Measurements from ENCODE around the gene CLIP2. TPM values are rescaled to one million over a fixed set of nuclear protein-coding genes. Genes with fewer than 3 reads are reported as not detected.

Gene CLIP2
- total RNA-seq, 2 donors from 2014 or later, result 50.7 to 52.9 TPM

DNA sequence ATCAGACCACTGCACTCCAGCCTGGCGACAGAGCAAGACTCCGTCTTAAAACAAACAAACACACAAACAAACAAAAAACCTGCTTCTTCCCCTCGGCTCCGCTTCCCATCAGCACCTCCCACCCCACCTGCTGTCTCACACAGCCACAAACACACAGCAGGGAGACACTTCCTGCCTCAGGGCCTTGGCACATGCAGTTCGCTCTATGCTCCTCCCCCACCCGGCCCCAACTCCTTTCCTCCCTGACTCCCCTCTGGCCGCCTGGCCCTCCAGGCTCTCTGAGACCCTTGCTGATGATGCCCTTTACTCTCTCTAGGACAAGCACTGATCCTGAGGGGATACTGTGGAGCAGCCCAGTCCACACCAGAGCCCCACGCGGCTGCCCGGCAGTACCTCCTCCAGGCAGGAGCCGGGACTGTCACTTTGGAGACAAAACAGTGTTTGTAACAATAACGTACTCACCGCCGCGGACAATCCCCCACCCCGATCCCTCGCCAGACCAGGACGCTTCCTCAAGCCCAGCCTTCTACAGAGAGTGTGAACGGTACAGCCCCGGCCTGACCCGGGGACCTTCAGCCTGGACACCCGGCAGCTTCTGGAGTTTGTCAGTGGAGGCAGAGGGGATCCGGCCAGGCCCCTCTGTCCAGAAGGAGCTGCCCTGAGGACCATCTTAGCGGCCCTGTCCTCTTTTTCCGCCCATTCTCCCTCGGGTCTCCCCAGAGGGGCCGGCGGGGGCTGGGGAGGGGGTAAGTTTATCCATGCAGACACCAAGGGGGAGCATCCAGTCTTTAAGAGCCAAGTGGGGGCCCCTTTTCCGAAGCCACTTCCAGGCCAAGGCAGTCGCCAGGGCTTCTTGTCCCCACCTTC lies 114.5 kb downstream of the CLIP2 start:
- DNase-seq (ENCODE audit: low spot score) (no peak), ATAC-seq (ENCODE audit: insufficient number of reproducible peaks, low FRiP score, low read depth) (no peak)
- H3K27ac ChIP-seq, result no peak overlapping the region
- H3K4me3 ChIP-seq, result no peak overlapping the region
- no peaks in the 10 kb centered on the region for H3K4me1 ChIP-seq (ENCODE audit: control insufficient read depth in 1 of 2, low read depth in 2 of 2)
- peaks cover 25% of the 10 kb centered on the region for H3K36me3 ChIP-seq
- TF ChIP-seq CTCF (IDR thresholded peaks at IDR 0.05), result no peak
- H3K9me3 ChIP-seq, result no peaks in the 10 kb centered on the region
- H3K27me3 ChIP-seq (replicated peaks; ENCODE audit: insufficient read depth), result no peaks in the 10 kb centered on the region

DNA sequence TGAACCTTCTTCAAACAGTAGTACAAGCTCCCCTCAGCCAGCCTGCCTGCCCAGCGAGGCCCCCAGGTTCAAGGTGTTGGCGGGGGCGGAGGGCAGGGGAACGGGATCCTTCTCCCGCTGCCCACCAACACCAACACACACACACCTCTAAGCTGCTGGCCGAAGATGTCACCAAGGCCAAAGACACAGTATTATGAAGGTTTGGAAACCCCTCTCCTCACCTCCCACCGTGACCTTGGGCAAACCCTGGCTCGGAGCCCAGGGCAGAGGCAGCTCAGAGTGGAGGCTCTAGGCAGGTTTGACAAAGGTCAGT lies 115.1 kb downstream of the CLIP2 start:
- Histone ChIP-seq H3K9me3 (no peaks in the 10 kb centered on the region), H3K4me3 (no peak overlapping the region), H3K36me3 (peaks cover 25% of the 10 kb centered on the region), H3K27me3 (replicated peaks; ENCODE audit: insufficient read depth) (no peaks in the 10 kb centered on the region), H3K4me1 (ENCODE audit: control insufficient read depth in 1 of 2, low read depth in 2 of 2) (no peaks in the 10 kb centered on the region), H3K27ac (no peak overlapping the region)
- no peak for ATAC-seq (ENCODE audit: insufficient number of reproducible peaks, low FRiP score, low read depth)
- no peak for TF ChIP-seq CTCF (IDR thresholded peaks at IDR 0.05)
- no peak for DNase-seq (ENCODE audit: low spot score)

- Histone ChIP-seq H3K4me1 (ENCODE audit: control insufficient read depth in 1 of 2, low read depth in 2 of 2) (no peaks in the 10 kb centered on the region), H3K27ac (no peak overlapping the region), H3K27me3 (replicated peaks; ENCODE audit: insufficient read depth) (no peaks in the 10 kb centered on the region), H3K9me3 (no peaks in the 10 kb centered on the region), H3K36me3 (peaks cover 25% of the 10 kb centered on the region), H3K4me3 (no peak overlapping the region)
- ATAC-seq (ENCODE audit: insufficient number of reproducible peaks, low FRiP score, low read depth) (no peak), DNase-seq (ENCODE audit: low spot score) (no peak)
- no peak for TF ChIP-seq CTCF (IDR thresholded peaks at IDR 0.05)
Observed at GRCh38 chr7:74404741-74405140, 115.5 kb downstream of the CLIP2 start.

DNA sequence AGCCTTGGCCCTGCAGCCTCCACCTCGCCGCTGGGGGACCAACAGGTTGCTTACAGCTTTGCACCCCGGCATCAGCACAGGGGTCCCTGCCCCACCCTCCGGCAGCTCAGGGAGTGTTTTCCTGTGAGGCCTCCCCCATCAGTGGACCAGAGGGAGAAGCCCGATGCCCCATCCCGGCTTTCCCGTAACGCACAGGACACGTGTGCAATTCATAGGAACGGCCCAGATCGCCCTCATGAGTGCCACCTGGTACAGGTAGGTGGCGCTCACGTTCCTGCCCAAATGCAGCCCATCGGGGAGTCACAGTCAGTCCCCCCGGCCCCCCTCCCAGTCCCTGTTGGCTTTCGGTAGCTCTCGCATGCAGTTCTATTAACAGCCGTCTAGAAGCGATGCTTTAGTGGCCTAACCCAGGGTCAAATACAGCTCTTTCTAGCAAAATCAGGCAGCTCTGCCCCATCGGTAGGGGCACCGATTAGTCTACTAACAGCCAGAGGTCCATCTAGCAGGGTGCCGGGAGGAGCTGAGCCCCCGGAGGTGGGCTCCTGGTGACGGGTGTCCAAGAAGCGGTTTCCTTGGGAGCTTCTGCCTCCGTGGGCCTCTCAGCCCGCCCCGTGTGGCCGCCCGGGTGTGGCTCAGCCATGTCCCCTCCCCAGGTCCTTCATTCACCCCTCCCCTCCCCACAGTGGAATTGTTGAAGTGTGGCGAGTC lies 116.1 kb downstream of the CLIP2 start:
- Histone ChIP-seq H3K27ac (no peak overlapping the region), H3K9me3 (no peaks in the 10 kb centered on the region), H3K36me3 (peaks cover 25% of the 10 kb centered on the region), H3K4me3 (no peak overlapping the region), H3K27me3 (replicated peaks; ENCODE audit: insufficient read depth) (no peaks in the 10 kb centered on the region), H3K4me1 (ENCODE audit: control insufficient read depth in 1 of 2, low read depth in 2 of 2) (no peaks in the 10 kb centered on the region)
- no peak for ATAC-seq (ENCODE audit: insufficient number of reproducible peaks, low FRiP score, low read depth)
- TF ChIP-seq CTCF (IDR thresholded peaks at IDR 0.05), result peak; percentile 23
- DNase-seq (ENCODE audit: low spot score), result no peak

GRCh38 chr7:74405899-74406512 lies 116.8 kb downstream of the CLIP2 start:
- no peaks in the 10 kb centered on the region for H3K4me1 ChIP-seq (ENCODE audit: control insufficient read depth in 1 of 2, low read depth in 2 of 2)
- no peak for TF ChIP-seq CTCF (IDR thresholded peaks at IDR 0.05)
- H3K27ac ChIP-seq, result no peak overlapping the region
- H3K36me3 ChIP-seq, result peaks cover 25% of the 10 kb centered on the region
- no peak overlapping the region for H3K4me3 ChIP-seq
- no peaks in the 10 kb centered on the region for H3K9me3 ChIP-seq
- no peak for ATAC-seq (ENCODE audit: insufficient number of reproducible peaks, low FRiP score, low read depth)
- DNase-seq (ENCODE audit: low spot score), result no peak
- H3K27me3 ChIP-seq (replicated peaks; ENCODE audit: insufficient read depth), result no peaks in the 10 kb centered on the region

All from thoracic aorta (tissue), 2 donors.